ENCODE measurements around the gene TMEM88.

GRCh38 chr17:7862692-7863437 is 8.0 kb downstream of the TMEM88 start:
- TF ChIP-seq YY1 (IDR thresholded peaks at IDR 0.05; ENCODE audit: extremely low read depth, insufficient replicate concordance, low read depth, low read length), result no peak
- TF ChIP-seq ZFX (IDR thresholded peaks at IDR 0.05), result no peak
- no peak for TF ChIP-seq FOSL1 (IDR thresholded peaks at IDR 0.05; ENCODE audit: low read depth)
- no peak for TF ChIP-seq POLR2A (IDR thresholded peaks at IDR 0.05; ENCODE audit: borderline replicate concordance, extremely low read depth, insufficient read depth, insufficient read length)
- no peak for TF ChIP-seq TCF7L2 (IDR thresholded peaks at IDR 0.05; ENCODE audit: borderline replicate concordance, extremely low read depth, insufficient read depth, insufficient read length)
- peak; percentile 66 to 88 (median 74) for TF ChIP-seq CTCF (IDR thresholded peaks at IDR 0.05 in 2 of 3, conservative IDR thresholded peaks at IDR 0.05 in 1 of 3; ENCODE audit: borderline replicate concordance in 1 of 3, insufficient read depth in 1 of 3, low read depth in 2 of 3, low read length in 2 of 3)
- no peak for TF ChIP-seq JUND (IDR thresholded peaks at IDR 0.05)
- no peak for TF ChIP-seq EZH2phosphoT487 (IDR thresholded peaks at IDR 0.05; ENCODE audit: borderline replicate concordance)
- TF ChIP-seq EZH2 (IDR thresholded peaks at IDR 0.05), result no peak

Measured in HCT116 (cell line).